AG04450 (cell line): ENCODE data around the gene INSR. TPM values are rescaled to one million over a fixed set of nuclear protein-coding genes. Genes with fewer than 3 reads are reported as not detected.

ENCODE experiments used
- CTCF ChIA-PET: fragments of 300-600, 350-600 bp; formaldehyde crosslinking; extraction: SDS; loops from one replicate; lab custom pipeline; 2022; ENCODE audit warnings: antibody characterized with exemption, inconsistent platforms; lab: Charles Lee
- POLR2A ChIA-PET: fragments of 350-600 bp; formaldehyde crosslinking; extraction: SDS; loops from one replicate; lab custom pipeline; 2021; ENCODE audit warnings: antibody characterized with exemption, inconsistent platforms; lab: Yijun Ruan, JAX
- DNase-seq: peaks from one replicate; pipeline ENCODE4 v3.0.0-alpha.2; 2011; ENCODE audit warnings: low read depth, low spot score
- H3K27ac ChIP-seq: one replicate; pipeline ENCODE4 v1.5.1; 2012; ENCODE audit warnings: low read depth, low read length, control low read depth
- H3K27me3 ChIP-seq: one replicate; pipeline ENCODE4 v1.6.0; 2012; ENCODE audit warnings: low read length; ENCODE audit not compliant: control insufficient read depth, insufficient read depth
- H3K4me3 ChIP-seq: 2 replicates; pipeline ENCODE4 v1.5.1; 2011; ENCODE audit warnings: mild to moderate bottlenecking, low read depth, low read length, control low read depth
- H3K9me3 ChIP-seq: 2 replicates; pipeline ENCODE4 v1.5.1; 2012; ENCODE audit warnings: low read length; ENCODE audit not compliant: control insufficient read depth, insufficient read depth
- polyA plus RNA-seq: library from polyadenylated mRNA; depleted of rRNA; stranded (reverse); fragments of >200 nt; gene quantifications from 2 replicates; pipeline ENCODE4 v1.2.3, GENCODE V29; 2011
- TF ChIP-seq, protein P1 (sequence below): IDR thresholded peaks from 2 replicates; pipeline ENCODE4 v1.5.1; 2011; ENCODE audit warnings: low read depth, low read length, control low read depth, inconsistent platforms

INSR gene
- polyA plus RNA-seq, 1 experiment, result 2.9 TPM

DNA sequence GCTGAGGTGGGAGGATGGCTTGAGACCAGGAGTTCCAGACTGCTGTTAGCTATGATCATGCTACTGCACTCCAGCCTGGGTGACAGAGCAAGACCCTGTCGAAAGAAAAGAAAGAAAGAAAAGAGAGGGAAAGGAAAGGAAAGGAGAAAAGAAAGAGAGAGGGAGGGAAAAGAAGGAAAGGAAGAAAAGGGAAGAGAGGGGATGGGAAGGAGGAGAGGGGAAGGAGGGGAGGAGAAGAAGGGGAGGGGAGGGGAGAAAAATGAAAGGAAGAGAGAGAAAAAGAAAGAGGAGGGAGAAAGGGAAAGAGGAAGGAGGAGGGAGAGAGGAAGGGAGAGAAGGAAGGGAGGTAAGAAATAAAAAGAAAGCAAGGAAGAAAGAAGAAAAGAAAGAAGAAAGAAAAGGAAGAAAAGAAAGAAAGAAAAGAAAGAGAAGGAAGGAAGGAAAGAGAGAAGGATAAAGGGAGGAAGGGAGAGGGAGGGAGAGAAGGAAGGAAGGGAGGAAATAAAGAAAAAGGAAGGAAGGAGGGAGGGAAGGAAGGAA lies 44.1 kb downstream of the INSR start:
- peaks cover 22% of the 10 kb centered on the region for H3K9me3 ChIP-seq
- TF ChIP-seq, protein P1, sequence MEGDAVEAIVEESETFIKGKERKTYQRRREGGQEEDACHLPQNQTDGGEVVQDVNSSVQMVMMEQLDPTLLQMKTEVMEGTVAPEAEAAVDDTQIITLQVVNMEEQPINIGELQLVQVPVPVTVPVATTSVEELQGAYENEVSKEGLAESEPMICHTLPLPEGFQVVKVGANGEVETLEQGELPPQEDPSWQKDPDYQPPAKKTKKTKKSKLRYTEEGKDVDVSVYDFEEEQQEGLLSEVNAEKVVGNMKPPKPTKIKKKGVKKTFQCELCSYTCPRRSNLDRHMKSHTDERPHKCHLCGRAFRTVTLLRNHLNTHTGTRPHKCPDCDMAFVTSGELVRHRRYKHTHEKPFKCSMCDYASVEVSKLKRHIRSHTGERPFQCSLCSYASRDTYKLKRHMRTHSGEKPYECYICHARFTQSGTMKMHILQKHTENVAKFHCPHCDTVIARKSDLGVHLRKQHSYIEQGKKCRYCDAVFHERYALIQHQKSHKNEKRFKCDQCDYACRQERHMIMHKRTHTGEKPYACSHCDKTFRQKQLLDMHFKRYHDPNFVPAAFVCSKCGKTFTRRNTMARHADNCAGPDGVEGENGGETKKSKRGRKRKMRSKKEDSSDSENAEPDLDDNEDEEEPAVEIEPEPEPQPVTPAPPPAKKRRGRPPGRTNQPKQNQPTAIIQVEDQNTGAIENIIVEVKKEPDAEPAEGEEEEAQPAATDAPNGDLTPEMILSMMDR, result no peak
- no peaks in the 10 kb centered on the region for H3K27me3 ChIP-seq
- H3K4me3 ChIP-seq, result no peak overlapping the region
- ChIA-PET POLR2A (no interaction called here), CTCF (no interaction called here)
- H3K27ac ChIP-seq, result no peak overlapping the region
- no peak for DNase-seq

DNA sequence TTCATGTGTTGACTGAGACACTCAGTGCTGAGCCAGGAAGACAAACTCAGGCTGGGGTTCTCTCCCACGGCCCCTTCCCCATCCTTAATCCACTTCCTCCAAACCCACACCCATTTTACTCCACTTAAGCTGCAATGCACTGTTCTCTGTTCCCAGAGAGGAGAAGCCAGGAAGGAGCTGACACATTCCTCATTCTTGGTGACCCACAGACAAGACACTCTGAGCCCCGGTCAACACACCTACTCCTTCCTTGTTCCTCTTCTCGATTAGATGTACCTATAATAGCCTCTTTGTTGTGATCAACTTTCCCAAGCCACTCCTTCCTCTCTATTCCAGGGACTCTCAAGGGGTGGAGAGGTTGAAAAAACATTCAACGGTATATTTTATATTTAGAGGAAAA lies 47.1 kb downstream of the INSR start:
- POLR2A ChIA-PET, result no interaction called here
- Histone ChIP-seq H3K27me3 (no peaks in the 10 kb centered on the region), H3K9me3 (peaks cover 4% of the 10 kb centered on the region; the same call in 1 of the 2 replicates), H3K27ac (no peak overlapping the region), H3K4me3 (no peak overlapping the region)
- CTCF ChIA-PET, result no interaction called here
- no peak for DNase-seq
- TF ChIP-seq, protein P1, result no peak

DNA sequence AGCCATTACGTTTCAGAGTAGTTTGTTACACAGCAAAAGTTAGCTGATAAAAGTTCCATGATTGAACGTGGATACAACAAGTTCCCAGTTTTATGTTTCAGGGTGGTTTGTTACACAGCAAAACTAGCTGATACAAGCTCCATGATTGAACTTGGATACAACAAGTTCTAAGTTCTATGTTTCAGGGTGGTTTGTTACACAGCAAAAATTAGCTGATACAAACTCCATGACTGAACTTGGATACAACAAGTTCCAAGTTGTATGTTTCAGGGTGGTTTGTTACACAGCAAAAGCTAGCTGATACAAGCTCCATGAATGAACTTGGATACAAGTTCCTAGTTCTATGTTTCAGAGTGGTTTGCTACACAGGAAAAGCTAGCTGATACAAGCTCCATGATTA lies 47.6 kb downstream of the INSR start:
- ChIA-PET POLR2A (no interaction called here), CTCF (no interaction called here)
- no peak overlapping the region for H3K4me3 ChIP-seq
- no peak overlapping the region for H3K27ac ChIP-seq
- no peak for DNase-seq
- H3K27me3 ChIP-seq, result no peaks in the 10 kb centered on the region
- TF ChIP-seq, protein P1, result no peak
- peaks cover 6% of the 10 kb centered on the region; the same call in 1 of the 2 replicates for H3K9me3 ChIP-seq

DNA sequence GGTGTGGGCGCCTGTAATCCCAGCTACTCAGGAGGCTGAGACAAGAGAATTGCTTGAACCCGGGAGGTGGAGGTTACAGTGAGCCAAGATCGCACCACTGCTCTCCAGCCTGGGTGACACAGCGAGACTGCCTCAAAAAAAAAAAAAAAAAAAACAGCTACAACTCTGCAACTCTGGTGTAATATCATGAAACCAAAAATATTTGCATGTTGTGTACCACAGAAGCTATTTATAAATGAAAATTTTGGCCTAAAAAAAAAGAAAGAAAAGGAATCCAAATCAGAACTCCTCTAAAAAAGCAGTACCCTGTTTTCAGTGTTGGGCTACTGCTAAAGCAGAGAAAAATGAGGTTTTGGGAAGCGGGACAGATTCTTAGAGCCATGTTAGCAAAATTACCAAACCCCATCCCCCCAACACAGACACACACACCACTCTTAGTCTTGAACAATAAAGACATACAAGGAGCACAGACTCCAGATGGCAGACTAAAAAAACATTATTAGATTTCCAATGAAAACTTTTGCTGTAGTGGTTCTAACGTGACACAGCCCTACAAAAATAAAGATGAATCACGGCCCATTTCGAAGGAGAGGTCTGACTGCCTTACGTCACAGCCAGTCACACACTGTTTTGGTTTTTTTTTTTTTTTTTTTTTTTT lies 51.5 kb downstream of the INSR start:
- POLR2A ChIA-PET, result no interaction called here
- CTCF ChIA-PET, result interaction anchor here (0.6 kb wide), 1 partner anchor 111 kb away, joined by 3 read pairs; no protein-coding TSS in a partner anchor
- TF ChIP-seq, protein P1, result no peak
- Histone ChIP-seq H3K27me3 (no peaks in the 10 kb centered on the region), H3K27ac (no peak overlapping the region), H3K9me3 (peaks cover 14% of the 10 kb centered on the region), H3K4me3 (no peak overlapping the region)
- no peak for DNase-seq

DNA sequence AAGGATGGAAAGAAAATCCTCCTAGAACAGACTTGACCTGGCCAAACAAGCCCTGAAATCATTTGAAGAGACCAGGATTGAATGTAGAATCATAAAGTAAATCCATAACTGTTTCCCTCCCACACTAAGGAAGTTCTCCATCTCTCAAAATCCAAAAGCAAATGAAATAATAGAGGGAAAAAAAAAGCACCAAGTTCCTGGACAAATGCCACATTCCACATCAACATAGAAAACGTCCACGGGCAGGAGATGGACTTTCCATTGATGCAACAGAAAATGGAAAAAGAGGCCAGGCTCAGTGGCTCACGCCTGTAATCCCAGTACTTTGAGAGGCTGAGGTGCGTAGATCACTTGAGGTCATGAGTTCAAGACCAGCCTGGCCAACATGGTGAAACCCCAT lies 56.2 kb downstream of the INSR start:
- CTCF ChIA-PET, result no interaction called here
- Histone ChIP-seq H3K27me3 (no peaks in the 10 kb centered on the region), H3K9me3 (peaks cover 18% of the 10 kb centered on the region), H3K4me3 (no peak overlapping the region), H3K27ac (no peak overlapping the region)
- DNase-seq, result no peak
- TF ChIP-seq, protein P1, result no peak
- POLR2A ChIA-PET, result no interaction called here
